ENCODE measurements around the gene HOXB9.
A peak's percentile ranks its signal among the peaks of the same experiment; 100 is the strongest.

Gene HOXB9

GRCh38 chr17:48626245-48627117 is at the start of gene HOXB9:
HOXB9 (minus strand) TSS chr17:48626358; CDS start chr17:48626269, 89 bp downstream.
- no peak for DNase-seq (ENCODE audit: low read depth in 1 of 2, low spot score in 1 of 2)

GRCh38 chr17:48672340-48672739 is 46.2 kb upstream of the HOXB9 start:
- no peak for DNase-seq (ENCODE audit: low read depth in 1 of 2, low spot score in 1 of 2)

GRCh38 chr17:48671697-48672171 is 45.6 kb upstream of the HOXB9 start:
- peak; percentile 40 to 61 for DNase-seq (ENCODE audit: low read depth in 1 of 2, low spot score in 1 of 2)

GRCh38 chr17:48663134-48663924 is 37.2 kb upstream of the HOXB9 start:
- DNase-seq (ENCODE audit: low read depth in 1 of 2, low spot score in 1 of 2): no peak

- DNase-seq (ENCODE audit: low read depth in 1 of 2, low spot score in 1 of 2): no peak
These were observed 29.8 kb upstream of the HOXB9 start for GRCh38 chr17:48655913-48656312.

- DNase-seq (ENCODE audit: low read depth in 1 of 2, low spot score in 1 of 2): no peak
These were observed 23.6 kb upstream of the HOXB9 start for GRCh38 chr17:48649741-48650140.

- no peak for DNase-seq (ENCODE audit: low read depth in 1 of 2, low spot score in 1 of 2)
These were observed 21.7 kb upstream of the HOXB9 start for GRCh38 chr17:48647963-48648245.

- no peak for DNase-seq (ENCODE audit: low read depth in 1 of 2, low spot score in 1 of 2)
These were observed 21.2 kb upstream of the HOXB9 start for GRCh38 chr17:48647103-48647962.

GRCh38 chr17:48646183-48647102 is 20.3 kb upstream of the HOXB9 start:
- DNase-seq (ENCODE audit: low read depth in 1 of 2, low spot score in 1 of 2): no peak

GRCh38 chr17:48645639-48646182 is 19.6 kb upstream of the HOXB9 start:
- DNase-seq (ENCODE audit: low read depth in 1 of 2, low spot score in 1 of 2): no peak

- no peak for DNase-seq (ENCODE audit: low read depth in 1 of 2, low spot score in 1 of 2)
These were observed 18.9 kb upstream of the HOXB9 start for GRCh38 chr17:48644910-48645557.

GRCh38 chr17:48644159-48644558 is 18.0 kb upstream of the HOXB9 start:
- DNase-seq (ENCODE audit: low read depth in 1 of 2, low spot score in 1 of 2): no peak

GRCh38 chr17:48643697-48644012 is 17.5 kb upstream of the HOXB9 start:
- DNase-seq (ENCODE audit: low read depth in 1 of 2, low spot score in 1 of 2): no peak

- DNase-seq (ENCODE audit: low read depth in 1 of 2, low spot score in 1 of 2): no peak
These were observed 16.9 kb upstream of the HOXB9 start for GRCh38 chr17:48642843-48643696.

- no peak for DNase-seq (ENCODE audit: low read depth in 1 of 2, low spot score in 1 of 2)
These were observed 16.1 kb upstream of the HOXB9 start for GRCh38 chr17:48642059-48642842.

GRCh38 chr17:48641541-48642058 is 15.4 kb upstream of the HOXB9 start:
- no peak for DNase-seq (ENCODE audit: low read depth in 1 of 2, low spot score in 1 of 2)

GRCh38 chr17:48640858-48641180 is 14.7 kb upstream of the HOXB9 start:
- DNase-seq (ENCODE audit: low read depth in 1 of 2, low spot score in 1 of 2): no peak

Measured in activated T-helper 1 cell treated with anti-CD3 and anti-CD28 coated beads, Interleukin-2, amount 50 U/mL, for 16 hours (primary cell).